Endodermal cell (in vitro differentiated cells): ENCODE results near the gene SLC36A2. TPM values are rescaled to one million over a fixed set of nuclear protein-coding genes. Genes with fewer than 3 reads are reported as not detected.

Experiments used
- DNase-seq: peaks from one replicate; pipeline ENCODE4 v3.0.0-alpha.2; 2017
- H3K27ac ChIP-seq: 2 replicates; pipeline ENCODE4 v1.5.1; 2013; ENCODE audit warnings: mild to moderate bottlenecking, low read depth, low read length, moderate library complexity
- H3K27me3 ChIP-seq: 2 replicates; pipeline ENCODE4 v1.6.1; 2013; ENCODE audit warnings: mild to moderate bottlenecking, low read length, moderate library complexity; ENCODE audit not compliant: insufficient read depth, control insufficient read depth, poor library complexity, severe bottlenecking
- H3K36me3 ChIP-seq: 2 replicates; pipeline ENCODE4 v1.7.0; 2013; ENCODE audit warnings: mild to moderate bottlenecking, low read length, moderate library complexity; ENCODE audit not compliant: control insufficient read depth, insufficient read depth
- H3K4me1 ChIP-seq: one replicate; pipeline ENCODE4 v1.7.0; 2013; ENCODE audit warnings: low read length; ENCODE audit not compliant: control insufficient read depth, insufficient read depth
- H3K4me3 ChIP-seq: 2 replicates; pipeline ENCODE4 v1.5.1; 2013; ENCODE audit warnings: mild to moderate bottlenecking, low read length, moderate library complexity
- H3K9ac ChIP-seq: 2 replicates; pipeline ENCODE4 v1.6.1; 2013; ENCODE audit warnings: mild to moderate bottlenecking, low read length, moderate library complexity; ENCODE audit not compliant: poor library complexity, severe bottlenecking; ENCODE audit errors: extremely low read depth
- H3K9me3 ChIP-seq: 2 replicates; pipeline ENCODE4 v1.6.1; 2013; ENCODE audit warnings: mild to moderate bottlenecking, low read length, moderate library complexity; ENCODE audit not compliant: control insufficient read depth
- H3K27ac Mint-ChIP-seq: 2 replicates; pipeline ENCODE4 v1.8.0; 2020; ENCODE audit warnings: mixed read lengths
- H3K27me3 Mint-ChIP-seq: 2 replicates; pipeline ENCODE4 v1.8.0; 2021; ENCODE audit warnings: mild to moderate bottlenecking, mixed read lengths; ENCODE audit not compliant: insufficient read depth
- H3K36me3 Mint-ChIP-seq: 2 replicates; pipeline ENCODE4 v1.8.0; 2020; ENCODE audit warnings: low read depth, mixed read lengths
- H3K4me1 Mint-ChIP-seq: 2 replicates; pipeline ENCODE4 v1.8.0; 2020; ENCODE audit warnings: mixed read lengths
- H3K4me3 Mint-ChIP-seq: 2 replicates; pipeline ENCODE4 v1.8.0; 2020; ENCODE audit warnings: mild to moderate bottlenecking, moderate library complexity, mixed read lengths
- H3K9me3 Mint-ChIP-seq: 2 replicates; pipeline ENCODE4 v1.8.0; 2020; ENCODE audit warnings: mild to moderate bottlenecking, mixed read lengths
- WGBS, 2 experiments: methylation state at CpG; one replicate each; pipeline versions ENCODE4 v1.1.5 to v1.1.7; 2013; ENCODE audit warnings: missing lambda C conversion rate in 2 of 2, mixed read lengths in 1 of 2; ENCODE audit not compliant: insufficient coverage in 1 of 2, insufficient read length in 1 of 2; 5-methylcytosine and 5-hydroxymethylcytosine counted together
- total RNA-seq, 2 donors: library from RNA; stranded (reverse); fragmentation: NEBNext Ultra II Directional in 1 of 2; extraction: Animal tissue kit (Norgen Biotek cat#: 25700) in 1 of 2; gene quantifications; 2 replicates in 1 of 2; 3 replicates in 1 of 2; pipeline ENCODE4 v1.2.1, GENCODE V29; 2021
- TF ChIP-seq, protein P1 (sequence below): fragments of 200-600 bp; sonication (generic); conservative IDR thresholded peaks from 2 replicates; pipeline ENCODE4 v1.5.0; 2021; ENCODE audit warnings: antibody characterized with exemption, mild to moderate bottlenecking

Gene SLC36A2
- total RNA-seq, 2 donors from 2014 or later = 1.4 TPM; not detected in 1

DNA sequence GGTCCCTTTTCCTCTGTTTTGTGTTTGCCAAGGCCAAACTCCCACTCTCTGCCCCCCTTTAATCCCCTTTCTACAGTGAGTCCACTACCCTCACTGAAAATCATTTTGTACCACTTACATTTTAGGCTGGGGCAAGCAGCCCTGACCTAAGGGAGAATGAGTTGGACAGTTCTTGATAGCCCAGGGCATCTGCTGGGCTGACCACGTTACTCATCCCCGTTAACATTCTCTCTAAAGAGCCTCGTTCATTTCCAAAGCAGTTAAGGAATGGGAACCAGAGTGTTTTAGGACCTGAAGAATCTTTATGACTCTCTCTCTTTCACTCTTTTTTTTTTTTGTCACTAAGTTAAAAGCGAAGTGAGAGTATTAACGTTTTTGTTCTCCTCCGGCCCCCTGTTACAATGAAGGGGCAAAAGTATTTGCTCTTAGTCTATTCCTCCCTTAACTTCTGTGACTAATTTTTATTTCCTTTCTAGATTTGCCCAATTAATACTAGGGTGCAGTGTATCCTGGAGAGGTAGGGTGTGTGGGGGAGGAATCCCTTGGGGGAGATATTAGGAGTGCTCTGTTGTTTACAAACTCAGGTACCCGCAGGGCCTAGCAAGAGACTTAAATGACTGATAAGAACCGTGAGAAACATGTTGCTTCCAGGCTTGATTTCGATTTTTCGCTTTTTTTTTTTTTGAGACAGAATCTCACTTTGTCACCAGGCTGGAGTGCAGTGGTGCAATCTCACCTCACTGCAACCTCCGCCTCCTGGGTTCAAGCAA, 79.7 kb downstream of the SLC36A2 start:
- Mint-ChIP-seq H3K9me3 (no peaks in the 10 kb centered on the region), H3K4me1 (peaks cover 5% of the 10 kb centered on the region), H3K27me3 (no peaks in the 10 kb centered on the region), H3K27ac (peak overlapping the region; percentile 28), H3K36me3 (peaks cover 41% of the 10 kb centered on the region), H3K4me3 (no peak overlapping the region)
- Histone ChIP-seq H3K4me3 (no peak overlapping the region), H3K27me3 (no peaks in the 10 kb centered on the region), H3K9ac (no peak overlapping the region), H3K27ac (no peak overlapping the region), H3K9me3 (no peaks in the 10 kb centered on the region), H3K4me1 (no peaks in the 10 kb centered on the region), H3K36me3 (peaks cover 23% of the 10 kb centered on the region)
- TF ChIP-seq, protein P1, sequence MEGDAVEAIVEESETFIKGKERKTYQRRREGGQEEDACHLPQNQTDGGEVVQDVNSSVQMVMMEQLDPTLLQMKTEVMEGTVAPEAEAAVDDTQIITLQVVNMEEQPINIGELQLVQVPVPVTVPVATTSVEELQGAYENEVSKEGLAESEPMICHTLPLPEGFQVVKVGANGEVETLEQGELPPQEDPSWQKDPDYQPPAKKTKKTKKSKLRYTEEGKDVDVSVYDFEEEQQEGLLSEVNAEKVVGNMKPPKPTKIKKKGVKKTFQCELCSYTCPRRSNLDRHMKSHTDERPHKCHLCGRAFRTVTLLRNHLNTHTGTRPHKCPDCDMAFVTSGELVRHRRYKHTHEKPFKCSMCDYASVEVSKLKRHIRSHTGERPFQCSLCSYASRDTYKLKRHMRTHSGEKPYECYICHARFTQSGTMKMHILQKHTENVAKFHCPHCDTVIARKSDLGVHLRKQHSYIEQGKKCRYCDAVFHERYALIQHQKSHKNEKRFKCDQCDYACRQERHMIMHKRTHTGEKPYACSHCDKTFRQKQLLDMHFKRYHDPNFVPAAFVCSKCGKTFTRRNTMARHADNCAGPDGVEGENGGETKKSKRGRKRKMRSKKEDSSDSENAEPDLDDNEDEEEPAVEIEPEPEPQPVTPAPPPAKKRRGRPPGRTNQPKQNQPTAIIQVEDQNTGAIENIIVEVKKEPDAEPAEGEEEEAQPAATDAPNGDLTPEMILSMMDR = no peak
- no peak for DNase-seq
- 91 to 92% methylated on average over 7 to 11 of the region's 11 CpGs for WGBS, 2 experiments

Other genes starting within 250 kb of the SLC36A2 start
- gene ANXA6, start 189.8 kb downstream of the SLC36A2 start, total RNA-seq = 100 to 1,000 TPM; 204 to 235 TPM
- 1 to 10 TPM; 4.4 to 6.4 TPM for gene CCDC69, start 123.5 kb downstream of the SLC36A2 start, total RNA-seq
- 10 to 100 TPM; 40.7 to 55.2 TPM for gene GM2A, start 94.4 kb downstream of the SLC36A2 start, total RNA-seq
- not detected for gene SLC36A3, start 43.8 kb downstream of the SLC36A2 start, total RNA-seq
- gene SLC36A1, start 100.0 kb upstream of the SLC36A2 start, total RNA-seq = 10 to 100 TPM; 15.4 to 33.3 TPM
- under 1 TPM in 1 of 2 donors, not detected in 1; 0.18 TPM for gene FAT2, start 243.8 kb upstream of the SLC36A2 start, total RNA-seq